ENCODE results near the gene LY6G6F. TPM values are rescaled to one million over a fixed set of nuclear protein-coding genes. Genes with fewer than 3 reads are reported as not detected.
"Not testable (repeated sequence)": the region's sequence is repeated elsewhere in the genome, so short reads cannot be mapped to it uniquely, and the experiment has no call there.

Gene LY6G6F
- total RNA-seq, 2 donors from 2014 or later = not detected

GRCh38 chr6:31705931-31706330, 735 bp upstream of the LY6G6F start:
- TF ChIP-seq, protein P1, sequence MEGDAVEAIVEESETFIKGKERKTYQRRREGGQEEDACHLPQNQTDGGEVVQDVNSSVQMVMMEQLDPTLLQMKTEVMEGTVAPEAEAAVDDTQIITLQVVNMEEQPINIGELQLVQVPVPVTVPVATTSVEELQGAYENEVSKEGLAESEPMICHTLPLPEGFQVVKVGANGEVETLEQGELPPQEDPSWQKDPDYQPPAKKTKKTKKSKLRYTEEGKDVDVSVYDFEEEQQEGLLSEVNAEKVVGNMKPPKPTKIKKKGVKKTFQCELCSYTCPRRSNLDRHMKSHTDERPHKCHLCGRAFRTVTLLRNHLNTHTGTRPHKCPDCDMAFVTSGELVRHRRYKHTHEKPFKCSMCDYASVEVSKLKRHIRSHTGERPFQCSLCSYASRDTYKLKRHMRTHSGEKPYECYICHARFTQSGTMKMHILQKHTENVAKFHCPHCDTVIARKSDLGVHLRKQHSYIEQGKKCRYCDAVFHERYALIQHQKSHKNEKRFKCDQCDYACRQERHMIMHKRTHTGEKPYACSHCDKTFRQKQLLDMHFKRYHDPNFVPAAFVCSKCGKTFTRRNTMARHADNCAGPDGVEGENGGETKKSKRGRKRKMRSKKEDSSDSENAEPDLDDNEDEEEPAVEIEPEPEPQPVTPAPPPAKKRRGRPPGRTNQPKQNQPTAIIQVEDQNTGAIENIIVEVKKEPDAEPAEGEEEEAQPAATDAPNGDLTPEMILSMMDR (IDR thresholded peaks at IDR 0.05) = no peak
- Histone ChIP-seq H3K9me3 (no peaks in the 10 kb centered on the region), H3K36me3 (no peaks in the 10 kb centered on the region), H3K27ac (no peak overlapping the region), H3K4me1 (ENCODE audit: control insufficient read depth in 1 of 2, low read depth in 2 of 2) (peaks cover 13 to 19% of the 10 kb centered on the region in 2 donors), H3K27me3 (replicated peaks; ENCODE audit: insufficient read depth) (no peaks in the 10 kb centered on the region), H3K4me3 (no peak overlapping the region)
- ATAC-seq (ENCODE audit: insufficient number of reproducible peaks, low FRiP score, low read depth) (no peak), DNase-seq (ENCODE audit: low spot score) (no peak)

GRCh38 chr6:31707701-31708100, 1.0 kb downstream of the LY6G6F start:
- TF ChIP-seq, protein P1 (IDR thresholded peaks at IDR 0.05) = no peak
- ATAC-seq (ENCODE audit: insufficient number of reproducible peaks, low FRiP score, low read depth) (no peak), DNase-seq (ENCODE audit: low spot score) (no peak)
- H3K9me3 ChIP-seq = no peaks in the 10 kb centered on the region
- H3K4me3 ChIP-seq = no peak overlapping the region
- H3K27ac ChIP-seq = no peak overlapping the region
- H3K36me3 ChIP-seq = no peaks in the 10 kb centered on the region
- H3K27me3 ChIP-seq (replicated peaks; ENCODE audit: insufficient read depth) = no peaks in the 10 kb centered on the region
- peaks cover 3 to 6% of the 10 kb centered on the region in 2 donors for H3K4me1 ChIP-seq (ENCODE audit: control insufficient read depth in 1 of 2, low read depth in 2 of 2)

- no peak for DNase-seq (ENCODE audit: low spot score)
- Histone ChIP-seq H3K27ac (no peak overlapping the region), H3K9me3 (no peaks in the 10 kb centered on the region), H3K36me3 (no peaks in the 10 kb centered on the region), H3K4me3 (no peak overlapping the region), H3K4me1 (ENCODE audit: control insufficient read depth in 1 of 2, low read depth in 2 of 2) (peaks cover 3 to 6% of the 10 kb centered on the region in 2 donors), H3K27me3 (replicated peaks; ENCODE audit: insufficient read depth) (no peaks in the 10 kb centered on the region)
- TF ChIP-seq, protein P1 (IDR thresholded peaks at IDR 0.05) = no peak
- no peak for ATAC-seq (ENCODE audit: insufficient number of reproducible peaks, low FRiP score, low read depth)
Measured at GRCh38 chr6:31708224-31708623, 1.6 kb downstream of the LY6G6F start.

DNA sequence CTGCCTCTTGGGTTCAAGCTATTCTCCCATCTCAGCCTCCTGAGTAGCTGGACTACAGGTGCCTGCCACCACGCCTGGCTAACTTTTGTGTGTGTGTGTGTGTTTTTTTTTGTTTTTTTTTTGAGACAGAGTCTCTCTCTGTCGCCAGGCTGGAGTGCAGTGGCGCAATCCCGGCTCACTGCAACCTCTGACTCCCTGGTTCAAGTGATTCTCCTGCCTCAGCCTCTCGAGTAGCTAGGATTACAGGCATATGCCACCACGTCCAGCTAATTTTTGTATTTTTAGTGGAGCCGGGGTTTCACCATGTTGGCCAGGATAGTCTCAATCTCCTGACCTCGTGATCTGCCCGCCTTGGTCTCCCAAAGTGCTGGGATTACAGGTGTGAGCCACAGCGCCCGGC, 2.5 kb downstream of the LY6G6F start:
- H3K36me3 ChIP-seq; H3K27me3 ChIP-seq (replicated peaks; ENCODE audit: insufficient read depth); ATAC-seq (ENCODE audit: insufficient number of reproducible peaks, low FRiP score, low read depth); DNase-seq (ENCODE audit: low spot score); H3K4me3 ChIP-seq; H3K27ac ChIP-seq; H3K9me3 ChIP-seq; H3K4me1 ChIP-seq (ENCODE audit: control insufficient read depth in 1 of 2, low read depth in 2 of 2): not testable (repeated sequence)

DNA sequence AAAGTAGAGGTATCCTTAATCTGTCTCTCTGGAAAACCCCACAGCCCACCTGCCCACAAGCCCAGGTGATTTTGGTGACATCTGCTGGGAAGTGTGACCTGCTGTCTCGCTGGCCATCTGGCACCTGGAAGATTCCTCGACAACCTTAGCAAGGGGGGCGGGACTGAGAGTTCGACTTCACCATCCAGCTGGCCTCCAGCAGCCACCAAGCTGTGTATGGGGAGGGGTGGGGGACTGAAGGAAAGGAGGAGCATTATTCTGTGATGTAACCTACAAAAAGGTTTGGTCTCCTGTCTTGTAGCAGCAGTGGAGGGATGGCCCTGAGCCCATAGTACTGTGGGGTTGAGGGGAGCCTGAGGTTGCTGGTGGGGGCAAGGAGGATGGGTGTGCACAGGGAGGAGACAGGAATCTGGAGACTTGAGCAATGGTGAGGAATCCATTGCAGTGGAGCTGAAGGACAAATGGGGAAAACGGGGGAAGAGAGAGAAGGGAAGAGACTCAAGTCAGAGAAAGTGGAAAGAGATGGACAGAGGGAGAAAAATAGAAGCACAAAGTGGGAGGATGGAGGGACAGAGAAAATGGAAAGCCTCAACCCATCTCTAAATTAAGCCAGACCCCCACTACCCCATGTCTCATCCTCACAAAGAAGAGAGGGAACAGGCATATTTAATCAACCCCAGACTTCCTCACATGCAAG, 4.0 kb downstream of the LY6G6F start:
- no peak for ATAC-seq (ENCODE audit: insufficient number of reproducible peaks, low FRiP score, low read depth)
- Histone ChIP-seq H3K4me3 (no peak overlapping the region), H3K27me3 (replicated peaks; ENCODE audit: insufficient read depth) (no peaks in the 10 kb centered on the region), H3K27ac (no peak overlapping the region), H3K9me3 (no peaks in the 10 kb centered on the region), H3K4me1 (ENCODE audit: control insufficient read depth in 1 of 2, low read depth in 2 of 2) (no peaks in the 10 kb centered on the region), H3K36me3 (no peaks in the 10 kb centered on the region)
- no peak for DNase-seq (ENCODE audit: low spot score)
- TF ChIP-seq, protein P1 (IDR thresholded peaks at IDR 0.05) = no peak

DNA sequence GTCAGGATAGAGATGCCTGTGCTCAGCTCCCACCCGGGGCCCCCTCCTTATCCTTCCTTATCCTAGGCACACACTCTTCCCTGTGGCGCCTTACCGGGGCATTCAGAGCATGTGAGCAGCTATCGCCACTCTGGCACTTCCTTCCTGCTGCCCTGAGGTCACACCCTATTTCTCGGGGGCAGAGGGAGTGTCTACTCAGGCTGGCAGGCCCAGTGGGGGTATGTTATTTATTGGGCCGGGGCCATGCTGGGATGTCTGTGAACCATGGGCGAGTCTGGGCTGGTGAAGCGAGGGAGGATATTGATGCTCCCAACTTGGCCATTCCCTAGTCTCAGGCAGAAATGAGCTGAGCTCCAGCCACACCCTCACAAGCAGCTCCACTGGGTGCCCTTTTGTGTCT, 4.6 kb downstream of the LY6G6F start:
- DNase-seq (ENCODE audit: low spot score) (no peak), ATAC-seq (ENCODE audit: insufficient number of reproducible peaks, low FRiP score, low read depth) (no peak)
- no peaks in the 10 kb centered on the region for H3K9me3 ChIP-seq
- H3K27me3 ChIP-seq (replicated peaks; ENCODE audit: insufficient read depth) = no peaks in the 10 kb centered on the region
- TF ChIP-seq, protein P1 (IDR thresholded peaks at IDR 0.05) = no peak
- no peak overlapping the region for H3K4me3 ChIP-seq
- no peak overlapping the region for H3K27ac ChIP-seq
- H3K4me1 ChIP-seq (ENCODE audit: control insufficient read depth in 1 of 2, low read depth in 2 of 2) = no peaks in the 10 kb centered on the region
- H3K36me3 ChIP-seq = no peaks in the 10 kb centered on the region
